Neural cell (in vitro differentiated cells): ENCODE measurements around the gene WARS2. TPM values are rescaled to one million over a fixed set of nuclear protein-coding genes. Genes with fewer than 3 reads are reported as not detected.

Experiments
- H2AFZ ChIP-seq: fragments of 200-600, 300-800 bp; sonication (generic), shearing (Covaris generic); 2 replicates; pipeline ENCODE4 v1.6.0; 2014; ENCODE audit warnings: low read depth, mild to moderate bottlenecking, antibody characterized with exemption, low read length, moderate library complexity
- H3F3A ChIP-seq: fragments of 200-600 bp; shearing (Covaris generic); 2 replicates; pipeline ENCODE4 v1.6.1; 2016; ENCODE audit warnings: mild to moderate bottlenecking, moderate library complexity, mixed read lengths, antibody characterized with exemption, low read length; ENCODE audit not compliant: insufficient read depth, poor library complexity, severe bottlenecking
- H3K27ac ChIP-seq: fragments of 200-600, 300-800 bp; sonication (generic), shearing (Covaris generic); 2 replicates; pipeline ENCODE4 v1.5.1; 2014; ENCODE audit warnings: mild to moderate bottlenecking, low read length, moderate library complexity
- H3K27me3 ChIP-seq: fragments of 300-800, 200-600 bp; sonication (generic), shearing (Covaris generic); 2 replicates; pipeline ENCODE4 v1.6.0; 2014; ENCODE audit warnings: mild to moderate bottlenecking, low read depth, low read length, moderate library complexity; ENCODE audit not compliant: insufficient read depth
- H3K36me3 ChIP-seq: fragments of 300-800, 200-600 bp; sonication (generic), shearing (Covaris generic); 2 replicates; pipeline ENCODE4 v1.5.1; 2014; ENCODE audit warnings: mild to moderate bottlenecking, antibody characterized with exemption, low read length, moderate library complexity; ENCODE audit not compliant: insufficient read depth
- H3K4me2 ChIP-seq: fragments of 300-800, 200-600 bp; sonication (generic), shearing (Covaris generic); 2 replicates; pipeline ENCODE4 v1.6.0; 2014; ENCODE audit warnings: mild to moderate bottlenecking, low read length
- H3K4me3 ChIP-seq: fragments of 300-800, 200-600 bp; sonication (generic), shearing (Covaris generic); 2 replicates; pipeline ENCODE4 v1.5.1; 2014; ENCODE audit warnings: mild to moderate bottlenecking, low read length, moderate library complexity
- H3K79me2 ChIP-seq: fragments of 200-600 bp; shearing (Covaris generic); replicated peaks from 2 replicates; pipeline ENCODE4 v1.6.0; 2014; ENCODE audit warnings: mild to moderate bottlenecking, low read length, moderate library complexity; ENCODE audit not compliant: insufficient read depth
- H3K9ac ChIP-seq: fragments of 300-800, 200-600 bp; sonication (generic), shearing (Covaris generic); 2 replicates; pipeline ENCODE4 v1.6.1; 2016; ENCODE audit warnings: mild to moderate bottlenecking, low read length, mixed read lengths
- H3K9me2 ChIP-seq: fragments of 200-600 bp; shearing (Covaris generic); 2 replicates; pipeline ENCODE4 v1.6.1; 2016; ENCODE audit warnings: mild to moderate bottlenecking, low read length, mixed read lengths; ENCODE audit not compliant: insufficient read depth
- H3K9me3 ChIP-seq: fragments of 200-600, 300-800 bp; sonication (generic), shearing (Covaris generic); 2 replicates; pipeline ENCODE4 v1.6.1; 2016; ENCODE audit warnings: mild to moderate bottlenecking, mixed run types, low read length, moderate library complexity, mixed read lengths
- H4K20me1 ChIP-seq: fragments of 200-600 bp; shearing (Covaris generic); 2 replicates; pipeline ENCODE4 v1.6.1; 2016; ENCODE audit warnings: mild to moderate bottlenecking, mixed run types; ENCODE audit not compliant: insufficient read depth
- CTCF ChIP-seq: fragments of 450-650 bp; IDR thresholded peaks from 2 replicates; pipeline ENCODE4 v1.5.1; 2014; ENCODE audit warnings: antibody characterized with exemption, mild to moderate bottlenecking, moderate library complexity; ENCODE audit not compliant: poor library complexity, severe bottlenecking
- EP300 ChIP-seq: fragments of 450-650 bp; conservative IDR thresholded peaks from 2 replicates; pipeline ENCODE4 v1.6.1; 2014; ENCODE audit warnings: antibody characterized with exemption, mild to moderate bottlenecking, moderate library complexity; ENCODE audit not compliant: poor library complexity, severe bottlenecking
- EZH2 ChIP-seq: fragments of 200-600, 300-800 bp; shearing (Covaris generic), sonication (generic); IDR thresholded peaks from 2 replicates; pipeline ENCODE4 v1.6.1; 2014; ENCODE audit warnings: antibody characterized with exemption, low read length, borderline replicate concordance, mild to moderate bottlenecking; ENCODE audit not compliant: insufficient read depth, poor library complexity, severe bottlenecking
- MXI1 ChIP-seq: fragments of 450-650 bp; conservative IDR thresholded peaks from 2 replicates; pipeline ENCODE4 v1.6.1; 2014; ENCODE audit warnings: antibody characterized with exemption, mild to moderate bottlenecking; ENCODE audit not compliant: poor library complexity, severe bottlenecking
- POLR2AphosphoS5 ChIP-seq: IDR thresholded peaks from 2 replicates; pipeline ENCODE4 v1.6.1; 2012
- RAD21 ChIP-seq: fragments of 450-650 bp; conservative IDR thresholded peaks from 2 replicates; pipeline ENCODE4 v1.6.1; 2014; ENCODE audit warnings: antibody characterized with exemption, mild to moderate bottlenecking, moderate library complexity
- REST ChIP-seq: IDR thresholded peaks from 2 replicates; pipeline ENCODE4 v1.6.1; 2012; ENCODE audit warnings: borderline replicate concordance
- SMC3 ChIP-seq: fragments of 450-650 bp; conservative IDR thresholded peaks from 2 replicates; pipeline ENCODE4 v1.6.1; 2014; ENCODE audit warnings: antibody characterized with exemption, mild to moderate bottlenecking, moderate library complexity; ENCODE audit not compliant: poor library complexity
- TAF1 ChIP-seq: IDR thresholded peaks from 2 replicates; pipeline ENCODE4 v1.6.1; 2012; ENCODE audit warnings: low read depth
- polyA plus RNA-seq: library from polyadenylated mRNA; depleted of rRNA; stranded (reverse); fragments of >200 nt; gene quantifications from 2 replicates; pipeline ENCODE4 v1.2.3, GENCODE V29; 2014

Gene WARS2
- polyA plus RNA-seq, 1 donor from 2014 or later = 4.7 TPM

GRCh38 chr1:119143706-119144105 lies 3.3 kb upstream of the WARS2 start:
- Histone ChIP-seq H3K79me2 (peaks cover 5% of the 10 kb centered on the region), H3K9me3 (no peaks in the 10 kb centered on the region), H3K36me3 (no peaks in the 10 kb centered on the region), H3F3A (no peaks in the 10 kb centered on the region), H4K20me1 (no peaks in the 10 kb centered on the region), H3K27me3 (no peaks in the 10 kb centered on the region), H3K9ac (no peak overlapping the region), H2AFZ (no peak overlapping the region), H3K9me2 (no peaks in the 10 kb centered on the region), H3K4me3 (no peak overlapping the region), H3K4me2 (no peak overlapping the region), H3K27ac (no peak overlapping the region)
- TF ChIP-seq EZH2 = no peak
- TF ChIP-seq MXI1 = no peak
- no peak for TF ChIP-seq EP300
- no peak for TF ChIP-seq CTCF
- TF ChIP-seq TAF1 = no peak
- no peak for TF ChIP-seq REST
- no peak for TF ChIP-seq SMC3
- TF ChIP-seq RAD21 = no peak
- no peak for TF ChIP-seq POLR2AphosphoS5

- peaks cover 5% of the 10 kb centered on the region for H3K79me2 ChIP-seq
- no peaks in the 10 kb centered on the region for H3F3A ChIP-seq
- no peak overlapping the region for H3K4me2 ChIP-seq
- H3K9ac ChIP-seq = no peak overlapping the region
- no peaks in the 10 kb centered on the region for H3K9me3 ChIP-seq
- no peak overlapping the region for H2AFZ ChIP-seq
- H3K27ac ChIP-seq = no peak overlapping the region
- TF ChIP-seq EP300 (no peak), POLR2AphosphoS5 (no peak), EZH2 (no peak), REST (no peak), TAF1 (no peak), RAD21 (no peak), SMC3 (no peak), CTCF (no peak), MXI1 (no peak)
- H3K4me3 ChIP-seq = peak overlapping the region; percentile 19
- no peaks in the 10 kb centered on the region for H3K36me3 ChIP-seq
- H3K9me2 ChIP-seq = no peaks in the 10 kb centered on the region
- no peaks in the 10 kb centered on the region for H3K27me3 ChIP-seq
- no peaks in the 10 kb centered on the region for H4K20me1 ChIP-seq
These were observed 1.2 kb upstream of the WARS2 start for GRCh38 chr1:119141660-119142059.
